ENCODE measurements around the gene ACVR2B.
A peak's percentile ranks its signal among the peaks of the same experiment; 100 is the strongest.

Gene ACVR2B

GRCh38 chr3:38488949-38489348 lies 35.3 kb downstream of the ACVR2B start:
- no peak for DNase-seq (ENCODE audit: low read depth)

- no peak for DNase-seq (ENCODE audit: low read depth)
Observed at GRCh38 chr3:38489766-38490165, 36.1 kb downstream of the ACVR2B start.

GRCh38 chr3:38490281-38491030 lies 36.8 kb downstream of the ACVR2B start:
- DNase-seq (ENCODE audit: low read depth), result no peak

- DNase-seq (ENCODE audit: low read depth), result no peak
Observed at GRCh38 chr3:38491215-38491614, 37.5 kb downstream of the ACVR2B start.

- no peak for DNase-seq (ENCODE audit: low read depth)
Observed at GRCh38 chr3:38493031-38493430, 39.3 kb downstream of the ACVR2B start.

GRCh38 chr3:38496131-38496910 lies 42.6 kb downstream of the ACVR2B start, which contains the start of gene EXOG:
Gene EXOG, plus strand, starts transcription at chr3:38496340. Its CDS starts 28 bp downstream, at chr3:38496368.
- DNase-seq (ENCODE audit: low read depth), result peak; percentile 88

- no peak for DNase-seq (ENCODE audit: low read depth)
Observed at GRCh38 chr3:38497031-38497430, 43.3 kb downstream of the ACVR2B start.

- no peak for DNase-seq (ENCODE audit: low read depth)
Observed at GRCh38 chr3:38500688-38501417, 47.2 kb downstream of the ACVR2B start.

- DNase-seq (ENCODE audit: low read depth), result no peak
Observed at GRCh38 chr3:38507120-38507519, 53.4 kb downstream of the ACVR2B start.

GRCh38 chr3:38509732-38510131 lies 56.0 kb downstream of the ACVR2B start:
- no peak for DNase-seq (ENCODE audit: low read depth)

GRCh38 chr3:38510631-38511030 lies 56.9 kb downstream of the ACVR2B start:
- no peak for DNase-seq (ENCODE audit: low read depth)

- no peak for DNase-seq (ENCODE audit: low read depth)
Observed at GRCh38 chr3:38511546-38511945, 57.9 kb downstream of the ACVR2B start.

- no peak for DNase-seq (ENCODE audit: low read depth)
Observed at GRCh38 chr3:38515367-38515766, 61.7 kb downstream of the ACVR2B start.

GRCh38 chr3:38516669-38517068 lies 63.0 kb downstream of the ACVR2B start:
- no peak for DNase-seq (ENCODE audit: low read depth)

- DNase-seq (ENCODE audit: low read depth), result no peak
Observed at GRCh38 chr3:38519000-38519399, 65.3 kb downstream of the ACVR2B start.

GRCh38 chr3:38519651-38520050 lies 66.0 kb downstream of the ACVR2B start:
- peak; percentile 12 for DNase-seq (ENCODE audit: low read depth)

- DNase-seq (ENCODE audit: low read depth), result peak; percentile 16
Observed at GRCh38 chr3:38521391-38521987, 67.8 kb downstream of the ACVR2B start.

GRCh38 chr3:38522002-38522401 lies 68.3 kb downstream of the ACVR2B start:
- DNase-seq (ENCODE audit: low read depth), result no peak

GRCh38 chr3:38524141-38524739 lies 70.5 kb downstream of the ACVR2B start:
- no peak for DNase-seq (ENCODE audit: low read depth)

GRCh38 chr3:38526792-38527191 lies 73.1 kb downstream of the ACVR2B start:
- DNase-seq (ENCODE audit: low read depth), result no peak

- DNase-seq (ENCODE audit: low read depth), result no peak
Observed at GRCh38 chr3:38528457-38528856, 74.8 kb downstream of the ACVR2B start.

GRCh38 chr3:38532529-38532928 lies 78.8 kb downstream of the ACVR2B start:
- DNase-seq (ENCODE audit: low read depth), result no peak
